GM19351 (cell line): ENCODE data around the gene FOXO3.
"Not testable (repeated sequence)": the region's sequence is repeated elsewhere in the genome, so short reads cannot be mapped to it uniquely, and the experiment has no call there.

ENCODE experiments used
- ATAC-seq: cut with Tn5 transposase; IDR thresholded peaks from one replicate; pipeline ENCODE4 v1.9.1; 2021; ENCODE audit warnings: mild to moderate bottlenecking, moderate library complexity; ENCODE audit not compliant: unreplicated experiment

The FOXO3 gene

DNA sequence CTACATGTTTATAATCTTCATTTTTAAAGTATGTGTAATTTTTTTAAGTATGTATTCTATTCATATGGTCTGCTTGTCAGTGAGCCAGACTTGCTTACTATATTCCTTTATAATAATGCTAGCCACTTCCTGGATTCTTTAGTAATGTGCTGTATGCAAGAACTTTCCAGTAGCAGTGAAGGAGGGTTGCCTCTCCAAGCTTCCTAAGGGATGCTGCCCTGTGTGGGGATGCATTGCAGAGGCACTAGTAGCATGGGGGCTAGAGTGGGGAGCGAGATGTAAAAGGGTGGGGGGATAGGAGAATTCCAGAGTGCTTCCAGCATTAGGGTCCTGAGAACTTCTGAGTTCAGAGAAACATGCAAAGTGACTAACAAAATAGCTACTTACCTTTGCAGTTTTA lies 121.0 kb downstream of the FOXO3 start:
- ATAC-seq = not testable (repeated sequence)

DNA sequence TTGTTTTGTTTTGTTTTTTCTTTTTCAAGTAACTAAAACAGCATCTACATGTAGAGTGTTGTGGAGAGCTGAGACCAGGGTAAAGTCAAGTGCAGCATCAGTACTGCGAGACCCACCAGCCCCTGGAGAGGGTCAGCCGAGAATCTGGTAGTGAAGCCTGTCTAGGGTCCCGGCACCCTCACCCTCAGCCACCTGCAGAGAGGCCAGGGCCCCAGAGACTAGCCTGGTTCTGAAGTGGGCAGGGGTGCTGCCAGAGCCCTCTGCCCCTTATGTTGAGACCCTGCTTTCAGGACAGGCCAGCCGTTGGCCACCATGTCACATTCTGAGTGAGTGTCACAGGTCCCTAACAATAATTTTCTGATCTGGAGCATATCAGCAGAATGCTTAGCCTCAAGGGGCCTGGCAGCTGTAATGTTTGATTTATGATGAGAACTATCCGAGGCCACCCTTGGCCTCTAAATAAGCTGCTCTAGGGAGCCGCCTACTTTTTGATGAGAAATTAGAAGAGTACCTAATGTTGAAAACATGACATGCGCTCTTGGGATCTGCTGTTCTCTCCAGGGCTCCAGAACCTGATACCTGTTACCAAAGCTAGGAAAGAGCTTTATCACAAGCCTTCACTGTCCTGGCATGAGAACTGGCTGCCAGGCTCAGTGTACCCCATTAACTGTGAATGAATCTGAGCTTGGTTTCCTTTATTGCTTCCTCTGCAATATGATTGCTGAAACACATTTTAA lies 121.8 kb downstream of the FOXO3 start:
- ATAC-seq = not testable (repeated sequence)

DNA sequence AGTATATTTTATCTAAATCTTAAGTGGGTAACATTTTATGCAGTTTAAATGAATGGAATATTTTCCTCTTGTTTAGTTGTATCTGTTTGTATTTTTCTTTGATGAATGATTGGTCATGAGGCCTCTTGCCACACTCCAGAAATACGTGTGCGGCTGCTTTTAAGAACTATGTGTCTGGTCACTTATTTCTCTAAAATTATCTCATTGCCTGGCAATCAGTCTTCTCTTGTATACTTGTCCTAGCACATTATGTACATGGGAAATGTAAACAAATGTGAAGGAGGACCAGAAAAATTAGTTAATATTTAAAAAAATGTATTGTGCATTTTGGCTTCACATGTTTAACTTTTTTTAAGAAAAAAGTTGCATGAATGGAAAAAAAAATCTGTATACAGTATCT lies 123.3 kb downstream of the FOXO3 start:
- ATAC-seq = not testable (repeated sequence)

DNA sequence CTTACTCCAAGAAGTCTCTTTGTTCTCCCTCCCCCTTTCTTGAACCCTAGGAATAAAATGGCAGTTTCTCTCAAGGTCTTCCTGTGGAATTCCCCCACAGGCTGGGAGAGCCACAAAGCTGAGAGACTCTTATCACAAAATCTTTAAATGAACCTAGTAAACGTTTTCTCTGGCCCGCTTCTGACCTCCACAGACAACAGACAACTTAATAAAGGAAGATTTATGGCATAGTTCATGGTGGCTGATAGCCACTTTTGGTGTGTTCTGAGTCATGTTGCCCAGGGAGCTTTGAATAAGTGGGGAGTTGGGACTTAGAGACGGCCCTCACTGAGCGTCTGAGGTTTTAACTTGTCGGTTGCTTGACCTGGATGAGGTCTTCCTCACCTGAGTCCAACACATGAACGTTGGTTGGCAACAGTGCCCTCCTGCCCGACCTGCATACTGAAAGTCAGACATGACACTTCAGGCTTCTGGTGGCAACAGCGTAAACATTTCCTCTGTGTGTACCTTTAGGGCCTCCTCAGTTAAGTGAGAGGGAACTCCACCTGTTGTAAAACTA lies 124.1 kb downstream of the FOXO3 start:
- no peak for ATAC-seq

DNA sequence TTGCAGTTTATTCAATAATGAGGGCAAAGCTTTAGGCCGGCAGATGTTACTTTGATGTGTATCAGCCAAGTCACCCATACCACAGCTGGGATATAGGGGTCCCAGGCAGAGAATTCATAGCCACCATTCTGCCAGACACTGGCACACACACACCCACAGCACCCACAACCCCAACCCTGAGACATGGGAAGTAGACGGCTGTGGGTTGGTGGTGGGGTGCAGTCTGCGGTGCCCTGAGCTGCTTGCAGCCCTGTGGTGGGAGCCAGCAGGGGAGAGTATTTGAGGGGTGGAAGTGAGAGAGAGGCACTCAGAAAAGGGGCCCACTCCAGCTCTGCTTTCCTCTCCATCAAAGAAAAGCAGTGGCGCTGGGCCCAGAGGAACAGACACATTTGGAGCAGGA lies 125.3 kb downstream of the FOXO3 start:
- ATAC-seq = no peak

DNA sequence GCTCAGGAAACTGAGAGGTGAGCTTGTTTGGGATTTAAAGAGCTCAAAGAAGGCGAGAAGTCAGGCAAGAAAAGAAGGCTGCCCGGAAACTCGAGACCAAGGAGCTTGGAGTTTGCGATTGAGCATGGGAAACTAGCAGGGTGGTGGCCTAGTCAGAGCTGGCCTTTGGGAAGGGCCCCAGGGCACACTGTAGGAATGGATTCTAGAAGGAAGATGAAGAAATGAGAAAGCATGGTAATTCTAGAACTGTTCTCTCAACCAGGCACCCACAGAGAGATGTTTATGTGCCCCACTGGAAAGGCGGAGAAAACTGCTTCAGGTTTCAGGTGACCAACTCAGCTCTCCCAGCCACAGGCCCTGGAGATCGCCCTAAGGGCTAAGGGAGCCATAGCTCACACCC lies 126.2 kb downstream of the FOXO3 start:
- no peak for ATAC-seq

DNA sequence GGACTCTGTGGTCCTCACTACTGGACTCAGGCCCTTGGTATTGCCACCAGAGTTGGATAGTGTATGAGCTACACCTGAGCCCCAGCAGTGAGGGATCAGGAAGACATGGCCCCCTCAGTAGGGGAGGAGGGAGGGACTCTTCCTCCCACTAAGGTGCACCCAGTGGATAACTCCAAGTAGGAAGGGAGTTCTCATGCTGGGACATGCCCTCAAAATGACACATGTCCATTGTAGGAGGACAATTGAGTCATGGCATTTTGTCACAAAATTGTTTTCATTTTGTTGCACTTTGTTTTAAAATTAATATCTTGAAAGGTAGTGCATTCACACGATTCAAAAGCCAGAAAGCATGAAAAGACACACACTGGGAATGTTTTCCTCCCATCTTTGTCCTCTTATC lies 127.2 kb downstream of the FOXO3 start:
- ATAC-seq = no peak

DNA sequence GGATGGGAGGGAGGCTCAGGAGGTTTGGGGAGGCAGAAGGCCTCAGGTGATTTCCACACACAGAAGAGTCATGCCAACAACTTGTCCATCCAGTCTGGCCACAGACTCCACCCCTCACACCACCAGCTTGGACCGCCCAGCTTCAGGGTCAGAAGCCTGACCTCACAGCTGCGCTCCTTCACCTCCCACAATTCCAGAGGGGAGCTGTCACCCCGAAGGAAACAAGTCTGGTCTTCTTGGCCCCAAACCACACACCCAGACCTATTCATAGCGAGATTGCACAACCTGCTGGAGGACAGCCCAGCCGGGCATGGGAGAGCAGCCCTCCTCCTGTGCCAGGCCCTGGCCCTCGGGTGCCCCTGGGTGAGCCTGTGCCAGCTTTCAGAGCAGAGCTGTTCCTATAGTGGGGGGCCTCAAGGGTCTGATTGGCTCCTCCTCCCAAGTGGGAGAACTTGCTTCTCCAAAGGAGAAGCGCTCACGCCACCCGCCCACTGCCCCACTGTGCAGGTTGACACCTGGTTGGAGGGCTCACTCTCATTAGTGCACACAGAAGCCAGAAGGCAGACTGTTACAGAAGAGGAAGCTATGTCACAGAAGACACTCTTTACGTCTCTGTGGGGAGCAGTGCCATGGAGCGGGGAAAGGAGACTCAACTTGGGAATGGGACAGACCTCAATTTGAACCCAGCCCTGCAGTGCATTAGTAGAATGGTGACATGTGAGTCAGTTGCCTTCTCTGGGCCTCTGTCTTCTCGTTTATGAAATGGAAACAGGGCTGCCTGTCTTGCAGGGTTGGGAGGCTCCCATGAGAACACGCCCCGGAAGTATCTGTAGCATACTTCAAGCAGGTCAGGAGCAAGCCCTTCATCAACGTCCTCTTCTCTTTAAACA lies 128.8 kb downstream of the FOXO3 start:
- ATAC-seq = no peak

DNA sequence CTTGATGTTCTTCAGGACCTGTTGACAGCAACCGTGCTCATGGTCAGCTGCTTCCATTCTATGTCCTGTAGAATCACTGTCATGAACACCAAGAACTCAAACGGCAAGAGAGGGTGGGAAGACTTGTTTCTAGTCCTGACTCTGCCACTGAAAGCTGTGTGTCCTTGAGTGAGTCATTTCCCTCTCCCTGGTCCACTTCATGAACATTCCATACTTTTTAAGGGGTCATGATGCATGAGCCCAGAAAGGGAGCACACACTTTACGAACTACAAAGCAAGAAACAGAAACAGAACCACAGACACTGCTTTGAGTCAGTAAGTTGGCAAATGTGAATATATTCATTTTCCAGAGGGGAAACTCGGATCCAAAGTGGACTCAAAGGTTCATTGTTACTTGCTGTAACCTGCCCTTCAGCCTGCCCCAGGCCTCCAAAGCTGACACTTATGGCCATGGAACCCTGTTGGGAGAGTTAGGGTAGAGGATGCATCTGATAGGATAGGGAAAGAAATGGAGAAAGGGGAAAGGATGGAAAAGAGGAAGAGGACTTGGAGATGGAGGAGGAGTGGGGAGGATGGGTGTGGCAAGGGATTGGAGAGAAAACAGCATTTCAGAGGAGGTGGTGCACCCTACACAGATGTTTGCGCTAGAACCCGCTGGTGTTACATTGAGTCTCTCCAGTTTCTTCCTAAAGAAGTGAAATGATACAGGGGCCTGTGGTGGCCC lies 129.8 kb downstream of the FOXO3 start:
- no peak for ATAC-seq

DNA sequence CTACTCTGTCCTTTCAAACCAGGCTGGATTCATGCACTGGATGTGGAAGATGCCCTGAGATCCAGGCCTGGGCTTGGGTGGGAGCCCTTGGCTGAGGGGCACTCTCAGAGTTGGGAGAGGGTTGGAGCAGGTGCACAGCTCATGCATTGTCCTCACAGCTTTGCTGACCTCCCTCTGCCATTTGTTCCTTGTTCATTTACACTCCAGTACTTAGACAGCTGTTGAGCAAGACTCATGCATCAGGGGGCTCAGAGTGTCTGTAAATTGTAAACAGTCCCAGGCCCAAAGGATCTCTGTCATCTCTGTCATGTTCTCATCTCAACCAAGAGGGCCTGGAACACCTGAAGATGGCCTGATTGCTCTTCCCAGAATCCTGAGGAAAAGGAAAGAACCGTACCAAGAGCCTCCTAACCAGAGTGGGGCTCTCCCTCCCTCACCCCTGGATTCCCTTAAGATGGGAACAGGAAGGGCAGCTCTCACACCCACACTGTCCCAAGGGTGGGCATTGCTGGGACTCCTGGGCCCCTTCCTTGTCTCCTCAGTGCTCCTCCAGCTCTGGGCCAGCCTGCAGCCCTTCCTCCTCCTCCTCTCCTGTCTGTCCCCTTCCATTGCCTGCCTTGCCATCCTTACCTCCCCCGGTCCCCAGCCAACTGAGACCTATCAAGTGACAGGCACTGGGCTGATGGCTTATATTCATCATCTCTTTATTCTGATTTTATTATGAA lies 132.9 kb downstream of the FOXO3 start:
- ATAC-seq = no peak

DNA sequence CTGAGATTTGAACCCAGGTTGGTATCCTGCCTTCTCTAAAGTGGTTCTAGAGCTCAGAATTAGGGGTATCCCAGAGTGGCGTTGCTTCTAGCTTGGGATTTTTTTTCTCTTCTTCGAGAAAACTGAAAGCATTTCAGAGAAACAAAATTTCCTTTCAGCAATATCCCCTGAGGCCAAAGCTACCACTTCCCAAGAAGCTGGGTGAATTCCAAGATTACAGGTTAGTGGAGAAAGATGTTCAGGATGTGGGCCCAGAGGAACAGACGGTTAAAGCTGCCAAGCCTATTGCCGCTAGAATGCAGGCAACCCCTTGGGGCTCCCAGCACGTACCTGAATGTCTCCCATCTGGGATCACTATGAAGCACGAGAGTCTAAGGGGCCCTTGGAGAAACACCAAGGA lies 134.1 kb downstream of the FOXO3 start:
- no peak for ATAC-seq

DNA sequence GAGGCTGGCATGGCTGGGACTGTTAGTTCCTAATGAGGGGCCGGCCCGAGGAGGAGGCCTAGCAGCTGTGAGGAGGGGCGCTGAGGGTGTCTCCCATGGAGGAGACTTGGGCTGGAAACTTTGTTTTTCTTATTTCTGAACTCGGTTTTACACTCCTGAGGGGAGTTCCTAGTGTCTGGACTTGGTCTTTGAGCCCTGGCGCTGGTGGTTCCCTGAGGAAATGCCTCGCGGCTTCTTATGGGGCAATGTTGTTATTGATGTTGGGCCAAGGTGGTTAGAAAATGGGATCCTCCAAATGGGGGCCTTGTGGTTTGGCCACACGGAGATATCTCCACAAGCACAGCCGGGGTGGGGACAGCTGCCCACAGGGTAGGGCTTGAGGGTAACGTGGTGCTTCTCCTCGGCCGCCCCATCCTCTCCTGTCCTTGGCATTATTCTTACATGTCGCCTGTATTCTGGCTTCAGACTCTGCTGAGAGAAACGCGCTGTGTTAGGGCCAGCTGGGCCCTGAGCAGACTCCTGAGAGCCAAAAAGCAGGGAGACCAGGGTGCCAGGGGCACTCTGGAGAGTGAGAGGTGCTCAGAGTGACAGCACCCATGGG lies 136.9 kb downstream of the FOXO3 start:
- no peak for ATAC-seq

DNA sequence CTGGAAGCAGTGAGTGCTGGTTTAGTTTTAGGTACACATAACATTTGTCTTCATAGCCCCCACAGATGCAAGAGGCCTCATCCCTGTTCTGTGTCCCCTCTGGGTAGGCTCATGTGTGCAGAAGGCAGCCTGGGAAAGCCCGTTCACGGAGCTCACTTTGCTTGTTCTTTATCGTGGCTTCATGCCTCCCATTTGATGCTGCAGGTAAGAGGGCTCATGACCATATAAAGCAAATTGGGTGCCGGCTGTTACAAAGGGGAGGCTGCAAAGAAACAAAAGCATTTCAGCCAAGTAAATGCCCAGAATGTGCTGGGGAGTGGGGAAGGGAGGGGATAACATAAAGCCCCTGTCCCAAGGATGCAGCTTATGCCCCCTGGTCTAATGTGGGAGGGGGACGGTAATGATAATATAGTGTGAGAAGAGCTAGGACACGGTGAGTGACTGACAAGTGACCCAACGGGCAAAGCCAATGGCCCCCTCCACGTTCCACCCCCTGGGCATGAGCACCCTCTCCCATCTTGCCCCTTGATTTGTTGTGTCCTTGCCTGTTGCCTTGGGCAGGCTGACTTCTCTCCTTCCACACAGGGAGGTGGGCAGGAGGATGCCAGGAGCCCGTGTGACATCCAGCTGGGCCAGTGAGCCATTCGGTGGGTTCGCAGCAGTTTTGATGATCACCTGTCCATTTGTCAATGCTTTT lies 138.0 kb downstream of the FOXO3 start:
- no peak for ATAC-seq

DNA sequence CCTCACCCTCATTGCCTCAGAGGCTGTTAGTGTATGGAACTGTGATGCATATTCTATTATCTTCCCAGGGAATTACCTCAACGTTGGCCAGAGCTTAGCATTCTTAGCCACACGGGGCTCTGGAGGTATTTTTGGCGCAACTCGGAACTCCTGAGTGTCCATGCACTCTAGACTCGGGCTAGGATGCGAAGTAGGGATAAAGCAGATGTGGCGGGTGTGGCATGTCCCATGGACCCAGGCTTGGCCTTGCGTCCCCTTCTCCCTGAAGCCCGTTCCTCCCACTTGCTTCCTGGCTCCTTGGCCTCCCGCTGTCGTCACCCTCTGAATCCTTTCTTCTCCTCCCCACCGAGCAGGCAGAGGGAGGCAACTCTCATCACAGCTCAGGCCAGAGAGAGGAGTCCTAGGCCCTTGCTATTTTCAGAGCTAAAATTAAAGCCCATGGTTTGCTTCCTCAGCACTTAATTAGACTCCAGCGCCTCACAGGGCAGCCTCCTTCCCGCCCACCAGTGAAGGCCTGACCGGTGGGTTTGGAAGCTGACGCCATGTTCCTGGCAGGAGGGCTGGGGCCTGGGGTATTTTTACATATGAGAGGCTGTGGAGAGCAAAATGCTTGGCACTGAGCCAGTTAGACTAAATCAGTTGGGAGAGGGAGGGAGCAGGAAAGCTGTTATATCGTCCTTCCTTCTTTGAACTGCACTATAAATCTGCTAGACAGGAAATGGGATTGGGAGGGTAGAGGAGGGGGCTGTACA lies 138.7 kb downstream of the FOXO3 start:
- no peak for ATAC-seq

DNA sequence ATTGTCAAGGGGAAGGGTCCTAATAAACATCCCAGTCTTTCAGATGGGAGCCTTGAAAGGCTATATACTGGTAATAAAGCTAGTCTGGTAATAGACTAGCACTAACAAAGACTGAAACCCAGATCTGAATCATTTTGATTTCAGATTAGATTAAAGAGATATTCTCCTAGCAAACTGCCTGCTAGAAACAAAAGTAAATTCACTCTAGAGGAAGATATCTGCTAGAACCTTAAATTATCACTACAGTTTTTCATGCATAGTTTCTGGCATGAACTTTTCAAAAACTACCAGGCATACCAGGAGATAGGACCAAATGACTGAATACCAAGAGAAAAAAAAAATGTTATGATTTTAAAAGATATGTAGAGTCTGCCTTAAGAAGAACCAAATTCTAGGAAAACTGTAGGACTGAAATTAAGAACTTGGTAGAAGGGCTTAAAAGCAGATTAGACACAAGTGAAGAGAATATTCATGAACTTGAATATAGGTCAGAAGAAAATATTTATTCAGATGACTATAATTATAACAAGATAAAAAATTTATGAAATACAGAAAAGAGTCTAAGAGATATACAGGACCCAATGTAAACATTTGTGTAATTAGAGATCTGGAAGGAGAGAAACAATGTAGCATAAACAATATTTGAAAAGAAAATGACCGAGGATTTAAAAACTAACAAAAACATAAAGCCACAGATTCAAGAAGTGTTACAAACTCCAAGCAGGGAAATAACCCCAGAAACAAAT lies 141.6 kb downstream of the FOXO3 start:
- no peak for ATAC-seq

DNA sequence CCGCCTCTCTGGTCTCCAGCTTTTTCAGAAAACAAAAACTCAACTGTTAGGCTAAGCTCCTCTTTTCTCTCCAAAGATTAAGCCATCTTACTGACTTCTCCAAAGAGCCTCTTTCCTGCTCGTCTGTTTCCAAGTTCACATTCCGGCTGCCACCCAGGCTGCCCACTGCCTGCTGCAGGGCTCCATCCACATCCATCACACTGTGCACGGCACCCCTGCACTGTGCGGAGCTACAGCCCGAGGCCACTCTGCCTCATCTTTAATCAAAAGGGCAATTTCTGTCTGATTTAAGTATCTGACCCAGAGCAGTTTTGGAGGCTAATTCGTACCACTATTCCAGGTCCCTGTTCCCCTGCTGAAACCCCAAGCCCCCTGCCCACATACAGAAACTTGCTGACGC lies 145.9 kb downstream of the FOXO3 start:
- ATAC-seq = no peak

DNA sequence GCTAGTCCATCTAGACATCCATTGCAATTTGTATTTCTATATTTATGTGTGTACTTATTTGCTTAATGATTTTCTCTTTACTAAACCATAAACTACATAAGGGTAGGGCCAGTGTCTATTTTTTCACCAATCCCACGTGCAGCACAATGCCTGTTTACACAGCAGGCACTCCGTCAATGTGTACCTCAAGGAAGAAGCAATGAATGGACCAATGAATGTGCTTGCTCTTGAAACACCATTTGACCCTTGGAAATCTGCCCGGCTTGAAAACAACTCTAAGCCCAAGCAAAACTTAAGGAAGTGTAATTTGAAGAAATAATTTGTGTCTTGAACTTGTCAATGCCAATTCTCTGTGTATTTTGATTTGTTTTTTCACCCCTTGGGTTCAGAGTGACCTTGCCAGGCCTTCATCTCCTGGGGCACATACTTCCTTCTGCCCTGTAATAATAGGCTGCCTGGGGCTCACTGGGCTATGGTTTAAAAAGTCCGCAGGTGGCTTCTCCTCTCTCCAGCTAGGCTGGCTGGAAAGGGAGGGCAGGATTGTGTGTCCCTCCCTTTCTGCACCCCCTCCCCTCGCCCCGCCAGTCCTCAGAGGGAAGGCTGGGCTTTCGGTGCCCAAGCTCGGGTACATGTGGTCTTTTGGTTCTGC lies 146.7 kb downstream of the FOXO3 start:
- no peak for ATAC-seq

DNA sequence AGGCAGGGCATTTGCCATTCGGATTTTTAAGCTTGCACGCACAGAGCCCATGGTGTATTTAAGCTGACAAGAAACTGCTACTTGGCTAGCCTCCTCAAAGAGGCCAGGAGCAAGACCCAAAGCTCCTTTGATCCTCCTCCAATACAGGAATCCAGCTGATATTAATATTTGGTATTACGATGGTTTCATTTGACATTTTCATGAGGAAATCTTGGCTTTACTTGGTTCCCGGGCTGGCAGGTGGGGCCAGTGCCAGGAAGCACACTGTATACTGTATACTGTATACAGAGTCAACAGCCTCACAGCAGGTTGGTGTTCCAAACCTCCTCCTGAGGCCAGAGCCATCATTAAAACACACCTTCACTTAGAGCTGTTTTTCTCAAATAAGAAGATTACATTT lies 149.3 kb downstream of the FOXO3 start:
- ATAC-seq = no peak
